Activated CD8-positive, alpha-beta memory T cell treated with anti-CD3 and anti-CD28 coated beads, Interleukin-2, amount 50 U/mL, for 48 hours (primary cell): ENCODE results near the gene CMTM4.
"Not testable (repeated sequence)": the region's sequence is repeated elsewhere in the genome, so short reads cannot be mapped to it uniquely, and the experiment has no call there.

ENCODE experiments used
- DNase-seq: peaks from one replicate; pipeline ENCODE4 v3.0.0-alpha.2; 2020

The CMTM4 gene

DNA sequence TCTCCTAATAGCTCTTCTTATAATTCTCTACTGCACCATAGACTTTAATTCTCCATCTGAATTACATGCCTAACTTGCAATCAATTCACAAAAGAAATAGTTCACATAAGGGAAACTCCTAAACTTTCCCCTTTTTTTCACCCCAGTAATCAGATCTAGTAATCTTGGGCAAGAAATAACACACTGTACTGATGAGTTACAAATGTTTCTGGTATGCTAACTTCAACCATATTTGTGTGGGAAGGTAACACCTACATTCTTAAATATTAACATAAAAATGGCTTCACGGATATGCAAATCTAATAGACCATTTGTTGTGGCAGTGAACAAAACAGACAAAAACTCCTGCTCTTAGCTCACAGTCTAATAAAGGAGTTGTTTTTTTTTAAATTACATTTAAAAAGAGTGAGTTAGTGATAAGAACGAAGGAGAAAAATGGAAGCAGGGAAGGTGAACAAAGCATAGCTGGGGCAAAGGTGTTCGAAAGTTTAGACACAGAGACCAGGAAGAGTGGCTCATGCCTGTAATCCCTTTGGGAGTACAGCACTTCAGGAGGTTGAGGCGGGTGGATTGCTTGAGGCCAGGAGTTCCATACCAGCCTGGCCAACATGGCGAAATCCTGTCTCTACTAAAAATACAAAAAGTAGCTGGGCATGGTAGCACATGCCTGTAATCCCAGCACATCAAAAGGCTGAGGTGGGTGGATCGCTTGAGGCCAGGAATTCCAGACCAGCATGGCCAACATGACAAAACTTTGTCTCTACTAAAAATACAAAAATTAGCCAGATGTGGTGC, 57.3 kb downstream of the CMTM4 start:
- no peak for DNase-seq

DNA sequence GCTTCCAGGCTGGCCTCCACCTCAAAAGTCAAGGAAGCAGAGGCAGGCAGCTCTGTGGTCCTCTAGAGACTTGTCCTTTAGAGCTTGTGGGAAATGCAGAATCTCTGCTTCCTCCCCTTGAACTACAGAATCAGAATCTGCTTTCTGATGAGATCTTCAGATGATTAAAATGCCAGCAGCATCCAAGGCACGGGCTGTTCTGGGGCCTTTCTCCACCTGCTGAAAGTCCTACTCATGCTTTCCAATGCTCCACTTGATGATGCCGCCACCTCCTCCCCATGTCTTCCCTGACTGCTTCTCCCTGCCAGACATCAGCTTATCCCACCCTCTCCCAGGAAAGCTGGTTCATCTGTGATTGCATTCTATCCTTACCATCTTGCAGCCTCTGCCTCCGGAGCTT, 58.7 kb downstream of the CMTM4 start:
- no peak for DNase-seq

DNA sequence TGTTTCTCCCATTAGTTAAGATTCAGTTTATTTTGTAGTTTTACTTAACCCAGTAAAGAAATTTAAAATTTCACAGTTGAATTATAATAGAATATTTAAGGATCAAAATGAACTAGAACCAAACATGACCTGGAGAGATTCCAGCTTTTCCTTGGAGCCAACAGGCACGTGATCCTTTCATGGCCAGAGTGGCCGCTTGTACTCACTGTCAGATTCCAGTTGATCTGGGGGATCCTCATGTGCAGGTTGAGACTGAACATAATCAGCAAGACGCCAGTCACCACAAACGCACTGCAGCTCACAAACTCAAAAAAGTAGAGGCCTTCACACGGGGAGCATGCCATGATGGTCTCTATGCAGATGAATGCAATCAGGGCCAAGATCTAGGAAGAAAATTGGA, 60.3 kb downstream of the CMTM4 start:
- DNase-seq: no peak

DNA sequence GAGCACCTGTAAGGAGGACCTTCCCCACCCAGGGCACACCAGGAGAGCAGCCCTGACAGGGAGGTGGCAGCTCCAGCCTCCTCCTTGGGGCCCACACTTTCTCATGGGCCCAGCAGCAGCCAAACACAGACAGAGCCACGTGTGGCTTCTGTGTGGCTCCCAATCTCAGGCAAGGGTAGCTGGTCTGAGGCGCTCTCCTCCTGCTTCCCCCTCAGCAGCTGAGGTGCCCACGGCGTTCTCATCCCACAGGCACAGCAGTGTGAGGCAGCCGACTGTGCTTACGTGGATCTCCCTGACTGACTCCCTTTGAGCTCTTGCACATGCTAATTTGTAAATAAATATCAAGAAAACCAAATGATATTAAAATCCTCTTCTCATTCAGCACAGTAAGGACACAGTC, 61.1 kb downstream of the CMTM4 start:
- no peak for DNase-seq

DNA sequence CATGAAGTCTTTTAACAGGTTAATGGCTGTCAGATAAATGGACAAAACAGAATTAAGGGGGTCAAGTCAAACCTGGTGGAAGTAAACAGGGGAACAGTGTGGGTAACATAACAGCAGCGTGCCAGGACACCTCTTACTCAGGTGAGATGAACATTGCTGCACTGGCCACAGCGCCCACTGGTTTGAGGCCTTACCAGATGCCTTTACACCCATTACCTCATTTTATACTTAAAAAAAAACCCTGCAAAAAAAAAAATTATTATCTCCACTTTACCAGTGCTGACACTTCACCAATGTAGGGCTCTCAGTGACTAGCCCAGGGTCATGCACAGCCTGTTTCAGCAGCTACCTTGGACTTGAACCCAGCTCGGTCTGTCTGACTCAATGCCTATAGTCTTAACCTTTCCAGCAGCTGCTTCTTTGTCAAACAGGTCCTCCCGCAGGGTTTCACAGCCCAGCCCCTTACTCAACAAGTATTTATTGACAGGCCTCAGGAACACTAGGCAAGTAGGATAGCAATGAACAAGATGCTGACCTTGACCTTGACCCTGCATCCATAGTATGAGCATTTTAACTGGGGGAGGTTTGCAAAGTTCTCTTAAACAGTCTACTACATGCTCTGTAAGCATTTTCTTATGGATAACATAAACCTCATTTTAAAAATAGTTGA, 61.9 kb downstream of the CMTM4 start:
- no peak for DNase-seq

DNA sequence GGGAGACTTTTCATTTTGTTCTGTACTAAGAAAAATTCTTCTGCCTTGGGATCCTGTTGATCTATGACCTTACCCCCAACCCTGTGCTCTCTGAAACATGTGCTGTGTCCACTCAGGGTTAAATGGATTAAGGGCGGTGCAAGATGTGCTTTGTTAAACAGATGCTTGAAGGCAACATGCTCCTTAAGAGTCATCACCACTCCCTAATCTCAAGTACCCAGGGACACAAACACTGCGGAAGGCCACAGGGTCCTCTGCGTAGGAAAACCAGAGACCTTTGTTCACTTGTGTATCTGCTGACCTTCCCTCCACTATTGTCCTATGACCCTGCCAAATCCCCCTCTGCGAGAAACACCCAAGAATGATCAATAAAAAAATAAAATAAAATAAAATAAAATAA, 65.0 kb downstream of the CMTM4 start:
- not testable (repeated sequence) for DNase-seq

DNA sequence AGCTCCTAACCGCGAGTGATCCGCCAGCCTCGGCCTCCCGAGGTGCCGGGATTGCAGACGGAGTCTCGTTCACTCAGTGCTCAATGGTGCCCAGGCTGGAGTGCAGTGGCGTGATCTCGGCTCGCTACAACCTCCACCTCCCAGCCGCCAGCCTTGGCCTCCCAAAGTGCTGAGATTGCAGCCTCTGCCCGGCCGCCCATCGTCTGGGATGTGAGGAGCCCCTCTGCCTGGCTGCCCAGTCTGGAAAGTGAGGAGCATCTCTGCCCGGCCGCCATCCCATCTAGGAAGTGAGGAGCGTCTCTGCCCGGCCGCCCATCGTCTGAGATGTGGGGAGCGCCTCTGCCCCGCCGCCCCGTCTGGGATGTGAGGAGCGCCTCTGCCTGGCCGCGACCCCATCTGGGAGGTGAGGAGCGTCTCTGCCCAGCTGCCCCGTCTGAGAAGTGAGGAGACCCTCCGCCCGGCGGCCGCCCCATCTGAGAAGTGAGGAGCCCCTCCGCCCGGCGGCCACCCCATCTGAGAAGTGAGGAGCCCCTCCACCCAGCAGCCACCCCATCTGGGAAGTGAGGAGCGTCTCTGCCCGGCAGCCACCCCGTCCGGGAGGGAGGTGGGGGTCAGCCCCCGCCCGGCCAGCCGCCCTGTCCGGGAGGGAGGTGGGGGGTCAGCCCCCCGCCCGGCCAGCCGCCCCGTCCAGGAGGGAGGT, 65.8 kb downstream of the CMTM4 start:
- DNase-seq: not testable (repeated sequence)

DNA sequence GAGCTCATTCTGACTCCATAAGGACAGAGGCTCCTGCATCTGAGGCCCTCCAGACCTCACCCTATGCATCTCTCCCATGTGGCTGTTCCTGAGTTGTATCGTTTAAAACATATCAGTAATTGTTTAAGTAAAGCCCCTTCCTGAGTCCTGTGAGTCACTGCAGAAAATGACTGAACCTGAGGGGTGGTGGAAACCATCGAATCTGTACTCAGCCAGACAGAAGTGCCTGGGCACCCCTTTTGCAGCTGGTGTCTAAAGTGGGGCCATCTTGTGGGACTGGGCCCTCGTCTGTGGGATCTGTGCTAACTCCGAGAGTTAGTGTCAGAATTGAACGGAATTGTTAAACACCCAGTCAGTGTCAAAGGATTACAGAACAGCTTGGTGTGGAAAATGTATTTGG, 66.7 kb downstream of the CMTM4 start:
- no peak for DNase-seq

DNA sequence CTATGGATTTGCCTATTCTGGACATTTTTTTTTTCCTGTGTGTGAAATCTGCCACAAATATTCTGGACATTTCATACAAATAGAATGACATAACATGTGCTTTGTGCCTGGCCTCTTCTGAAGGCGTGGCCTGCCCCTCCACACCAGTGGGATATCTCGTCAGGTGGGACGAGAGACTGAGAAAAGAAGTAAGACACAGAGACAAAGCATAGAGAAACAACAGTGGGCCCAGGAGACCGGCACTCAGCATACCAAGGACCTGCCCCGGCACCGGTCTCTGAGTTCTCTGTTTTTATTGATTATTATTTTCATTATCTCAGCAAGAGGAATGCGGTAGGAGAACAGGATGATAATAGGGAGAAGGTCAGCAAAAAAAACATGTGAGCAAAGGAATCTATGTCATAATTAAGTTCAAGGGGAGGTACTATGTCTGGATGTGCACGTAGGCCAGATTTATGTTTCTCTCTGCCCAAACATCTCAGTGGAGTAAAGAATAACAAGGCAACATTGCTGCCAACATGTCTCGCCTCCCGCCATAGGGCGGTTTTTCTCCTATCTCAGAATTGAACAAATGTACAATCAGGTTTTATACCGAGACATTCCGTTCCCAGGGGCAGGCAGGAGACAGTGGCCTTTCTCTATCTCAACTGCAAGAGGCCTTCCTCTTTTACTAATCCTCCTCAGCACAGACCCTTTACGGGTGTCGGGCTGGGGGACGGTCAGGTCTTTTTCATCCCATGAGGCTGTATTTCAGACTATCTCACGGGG, 68.7 kb downstream of the CMTM4 start:
- not testable (repeated sequence) for DNase-seq

DNA sequence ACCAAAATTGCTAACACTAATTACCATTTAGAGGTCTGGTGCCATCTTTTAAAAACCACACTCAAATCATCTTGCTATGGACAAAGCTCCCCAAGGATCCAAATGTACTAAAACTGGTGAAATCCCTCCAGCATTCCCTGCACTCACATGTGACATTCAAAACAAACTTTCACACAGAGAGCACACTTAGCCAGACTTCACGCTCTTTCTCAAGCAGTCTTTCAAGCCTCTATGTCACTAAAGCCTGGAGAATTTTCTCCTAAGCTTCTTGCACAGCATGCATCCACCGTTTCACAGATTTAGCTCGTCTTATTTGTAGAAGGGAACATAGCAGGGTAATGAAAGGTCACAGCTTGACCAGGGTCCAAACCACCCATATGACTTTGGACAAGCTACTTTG, 72.8 kb downstream of the CMTM4 start:
- no peak for DNase-seq

DNA sequence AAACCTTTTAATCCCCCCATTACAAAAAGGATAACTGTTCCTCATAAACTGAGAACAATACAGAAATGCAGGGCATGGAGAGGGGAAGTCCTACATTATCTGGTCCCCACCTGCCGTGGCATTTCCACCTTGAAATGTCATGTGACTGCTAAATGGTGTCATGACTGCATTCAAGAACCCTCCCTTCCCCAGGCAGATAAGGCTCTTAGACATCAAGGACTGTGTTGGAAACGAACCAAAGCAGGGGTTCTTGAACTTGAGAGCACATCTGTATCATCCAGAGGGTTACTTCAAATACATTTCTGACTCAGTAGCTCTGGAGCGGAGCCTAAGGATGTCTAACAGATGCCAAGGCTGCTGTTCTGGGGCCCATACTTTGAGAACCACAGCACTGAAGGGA, 73.7 kb downstream of the CMTM4 start:
- no peak for DNase-seq

DNA sequence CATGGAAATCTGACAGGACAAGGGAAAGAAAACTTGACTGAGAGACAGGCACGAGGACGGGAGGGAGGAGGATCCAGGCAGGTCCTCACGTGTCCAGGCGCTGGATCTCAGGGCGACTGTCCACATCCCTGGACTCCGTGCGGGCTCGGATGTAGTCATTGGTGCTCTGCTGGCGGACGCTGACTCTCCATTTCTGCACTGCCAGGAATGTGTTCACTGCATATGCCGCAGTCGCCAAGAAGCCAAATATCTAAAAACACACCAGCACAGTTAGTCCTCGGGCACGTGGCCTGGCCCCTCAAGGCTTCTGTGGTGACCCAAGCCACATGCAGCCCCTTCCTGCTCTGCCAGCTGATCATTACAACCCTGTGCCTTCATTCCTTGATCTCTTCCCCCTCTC, 74.6 kb downstream of the CMTM4 start:
- no peak for DNase-seq

DNA sequence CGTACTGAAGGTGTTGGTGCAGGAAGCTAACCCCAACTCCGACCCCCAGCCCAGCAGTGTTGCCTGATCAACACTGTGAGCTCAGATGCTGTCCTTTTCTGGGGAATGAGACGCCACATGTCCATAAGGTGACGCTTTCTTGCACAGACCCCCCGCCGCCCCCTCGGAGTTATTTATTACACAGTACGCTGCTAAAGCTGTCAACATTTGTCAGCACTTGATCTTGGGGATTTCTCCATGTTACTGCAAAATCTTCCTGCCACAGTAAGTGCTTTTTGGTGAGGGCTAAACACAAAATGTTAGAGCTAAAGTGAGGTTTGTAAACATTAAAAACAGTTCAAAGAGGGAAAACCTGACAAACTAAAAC, 76.1 kb downstream of the CMTM4 start:
- DNase-seq: no peak

DNA sequence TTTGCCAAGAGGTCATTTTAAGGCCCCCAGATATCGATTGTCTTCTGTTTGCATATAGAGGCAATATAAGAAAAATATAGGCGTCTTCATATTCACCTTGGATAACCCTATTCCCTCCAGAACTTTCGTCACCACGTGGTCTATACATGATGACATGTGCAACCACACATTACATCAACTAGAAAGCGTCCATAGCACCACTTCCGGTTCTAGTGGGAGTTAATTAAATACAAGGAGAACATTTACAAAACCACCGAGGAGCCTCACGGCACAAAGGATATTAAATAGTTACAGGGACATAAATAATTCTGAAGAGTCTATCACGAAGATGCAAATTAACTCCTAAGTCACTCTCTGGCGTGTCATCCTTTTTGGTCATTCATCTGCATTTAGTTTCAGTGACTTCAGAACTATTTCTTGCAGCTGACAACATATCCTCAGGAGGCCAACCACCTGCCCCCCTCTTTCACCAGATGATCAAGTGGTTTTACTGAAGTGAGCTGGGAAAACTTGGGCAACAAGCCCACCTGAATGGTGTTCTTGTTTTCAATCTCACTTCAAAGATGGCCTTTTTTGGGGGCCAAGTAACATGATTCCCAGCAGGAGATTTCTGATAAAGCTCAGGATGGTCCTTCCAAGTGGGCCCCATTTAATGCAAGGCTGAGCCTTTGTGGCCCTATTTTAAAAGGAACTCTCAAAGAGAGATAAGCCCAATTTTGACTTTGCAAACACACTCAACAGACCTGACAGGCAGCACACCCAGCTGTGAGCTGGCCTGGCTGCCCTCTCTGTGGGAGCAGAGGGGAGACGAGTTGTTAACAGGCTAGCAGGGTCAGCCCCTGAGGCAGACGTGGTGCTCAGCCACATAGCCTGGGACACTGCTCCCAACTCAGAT, 76.8 kb downstream of the CMTM4 start:
- DNase-seq: no peak

DNA sequence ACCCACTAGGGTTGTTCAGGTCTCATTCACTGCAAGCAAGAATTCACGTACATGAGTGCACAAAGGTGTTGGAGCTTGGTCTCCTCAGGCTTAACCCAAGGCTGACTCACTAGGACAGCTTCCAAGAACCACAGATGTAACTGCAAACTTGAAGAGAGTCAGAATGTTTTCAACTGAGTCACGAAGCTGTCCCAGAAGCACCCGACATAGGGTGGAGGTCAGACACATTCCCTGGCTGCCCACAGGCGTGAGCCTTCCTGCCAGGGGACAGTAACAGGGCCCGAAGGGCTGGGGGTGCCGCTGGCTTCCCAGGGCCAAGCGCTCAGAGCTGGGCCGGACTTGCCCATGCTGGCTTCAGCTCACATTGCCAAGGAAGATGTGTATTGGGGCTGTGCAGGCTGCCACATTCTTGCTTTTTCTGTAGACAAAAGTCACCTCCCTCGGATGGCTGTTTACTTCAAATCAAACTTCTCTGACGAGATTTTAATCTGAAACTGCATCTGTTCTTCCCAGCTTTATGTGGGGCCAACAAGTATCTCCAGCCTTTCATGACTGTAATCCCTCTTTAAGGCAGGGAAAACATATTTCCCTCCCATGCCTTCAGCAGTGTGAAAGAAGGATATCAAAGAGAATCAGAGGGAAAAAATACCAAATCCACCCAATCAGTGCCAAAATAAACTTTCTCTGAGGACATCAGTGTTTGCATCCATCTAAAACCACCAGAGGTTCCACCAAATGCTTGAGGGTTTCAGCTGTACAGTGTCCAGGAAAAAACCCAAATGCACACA, 77.8 kb downstream of the CMTM4 start:
- DNase-seq: no peak

DNA sequence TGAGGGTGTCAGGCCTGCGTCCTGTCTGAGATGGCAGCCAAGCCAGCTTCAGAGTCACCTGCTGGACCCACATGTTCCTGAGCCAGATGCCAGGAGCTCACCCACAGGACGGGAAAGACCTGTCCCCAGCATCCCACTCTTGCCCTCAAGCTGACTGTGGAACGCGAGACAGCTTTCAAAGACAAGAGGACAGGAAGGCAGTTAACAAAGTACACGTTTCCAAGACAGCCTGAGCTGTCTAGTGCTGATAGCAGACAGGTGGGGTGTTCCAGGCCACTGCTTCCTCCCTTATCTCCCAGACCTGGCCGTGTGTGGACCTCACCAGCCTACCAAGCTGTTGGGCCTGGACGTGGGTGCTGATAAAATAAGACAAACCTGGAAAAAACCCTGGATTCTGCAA, 78.8 kb downstream of the CMTM4 start:
- no peak for DNase-seq

DNA sequence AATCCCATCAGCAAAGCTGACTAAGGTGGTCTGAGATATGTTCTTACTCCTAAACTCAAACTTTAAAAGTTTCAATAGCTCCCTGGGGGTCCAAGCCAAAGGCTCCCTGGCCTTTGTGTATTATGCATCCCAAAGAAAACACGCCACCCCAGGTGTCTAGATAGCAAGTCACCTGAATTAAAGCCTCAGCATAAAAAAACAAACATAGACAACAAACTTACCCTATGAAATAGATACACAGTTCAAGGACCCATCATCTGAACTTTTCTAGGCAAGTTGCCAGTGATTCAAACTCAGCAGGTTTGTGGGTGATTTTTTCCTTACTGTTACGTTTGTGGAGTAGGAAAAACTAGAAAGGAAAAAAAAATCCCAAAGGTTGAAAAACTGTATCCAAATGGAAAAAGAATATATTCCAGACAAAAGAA, 79.5 kb downstream of the CMTM4 start:
- DNase-seq: no peak

DNA sequence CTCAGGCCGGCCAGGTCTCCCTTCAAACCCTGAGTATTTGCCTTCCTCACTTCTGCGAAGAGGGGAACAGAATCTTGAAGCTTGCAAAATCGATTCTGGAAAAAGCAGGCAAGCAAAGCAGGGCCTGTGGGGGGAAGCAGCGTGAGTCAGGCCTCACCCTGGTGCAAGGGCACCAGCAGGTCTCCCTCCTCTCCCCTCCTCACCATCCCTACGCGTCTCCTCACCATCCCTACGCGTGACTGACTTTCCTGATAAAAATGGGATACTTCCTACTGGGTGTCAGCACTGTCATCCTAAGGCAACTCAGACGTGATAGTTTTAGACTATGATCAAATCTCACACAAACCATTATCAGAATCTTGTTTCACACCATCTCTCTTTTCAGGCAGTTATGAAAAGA, 80.0 kb downstream of the CMTM4 start:
- no peak for DNase-seq

DNA sequence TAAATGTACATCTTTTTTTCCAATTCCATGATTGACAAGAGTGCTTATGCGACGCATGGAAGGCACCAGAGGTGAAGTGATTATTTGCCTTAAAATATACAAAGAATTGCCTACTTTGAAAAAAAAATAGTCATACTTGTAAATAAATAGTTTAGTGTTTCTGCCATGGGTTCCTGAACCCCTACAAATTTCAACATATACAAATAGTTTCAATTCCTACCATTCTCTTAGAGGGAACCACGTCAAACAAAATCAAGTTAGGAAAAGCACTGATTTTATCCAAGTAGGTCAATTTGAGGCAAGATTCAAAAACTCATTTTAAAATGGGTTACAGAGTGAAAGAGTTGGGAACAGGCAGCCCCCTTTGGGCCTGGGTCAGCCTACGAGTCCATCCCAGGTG, 80.4 kb downstream of the CMTM4 start:
- DNase-seq: no peak

DNA sequence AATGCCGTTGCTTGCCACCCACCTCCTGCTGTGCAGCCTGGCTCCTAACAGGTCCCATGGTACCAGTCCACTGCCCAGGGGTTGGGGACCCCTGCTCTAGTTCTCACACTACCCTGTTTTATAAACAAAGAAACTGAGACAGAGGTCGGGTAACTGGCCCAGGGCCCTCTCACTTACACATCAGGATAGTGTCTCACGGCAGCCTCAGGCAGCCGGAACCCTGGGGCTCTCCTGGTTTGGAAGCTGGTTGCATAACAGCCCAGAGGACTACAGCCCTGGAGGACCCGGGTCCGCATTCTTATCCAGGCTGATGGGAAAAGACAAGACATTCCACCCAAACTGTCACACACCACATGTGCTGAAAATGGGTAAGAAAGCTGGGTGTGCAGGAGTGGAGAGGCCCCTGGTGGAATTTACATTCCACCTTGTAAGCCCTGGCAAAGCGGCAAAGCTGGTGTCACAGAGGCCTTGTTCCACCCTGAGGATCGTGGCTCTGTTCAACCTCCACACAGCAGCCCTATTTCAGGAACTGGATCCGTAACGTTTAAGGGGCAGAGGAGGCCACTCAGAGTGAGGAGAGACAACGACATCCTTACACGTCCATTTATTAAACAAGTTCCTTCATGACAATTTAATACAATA, 82.3 kb downstream of the CMTM4 start:
- DNase-seq: no peak

DNA sequence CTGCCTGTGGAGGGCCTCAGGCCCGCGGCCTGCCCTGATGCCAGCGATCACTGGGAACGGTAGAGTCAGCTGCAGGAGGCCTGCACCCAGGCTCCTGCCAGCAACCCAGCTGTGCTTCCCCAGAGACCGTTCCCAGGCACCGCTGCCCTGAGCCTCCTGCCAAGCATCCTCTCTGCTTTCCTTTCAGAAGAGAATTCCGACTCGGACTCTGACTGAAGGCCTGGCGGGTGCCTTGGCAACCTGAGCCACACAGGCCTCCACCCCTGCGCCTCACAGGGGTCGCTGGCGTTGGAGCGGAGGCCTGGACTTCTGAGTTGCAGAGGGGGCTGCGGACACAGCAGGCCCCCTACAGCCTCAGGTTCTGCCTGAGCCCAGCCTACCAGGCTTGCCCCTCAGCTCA, 84.1 kb downstream of the CMTM4 start:
- no peak for DNase-seq
